SK-N-SH treated with all-trans-retinoic acid at 6 μM for 48 hours (cell line): ENCODE results near the gene PHF2.

Experiments used
- ATAC-seq: fragments of 200-7000 bp; cut with Tn5 transposase; 3 replicates; pipeline ENCODE4 v1.9.1; 2020; ENCODE audit warnings: mild to moderate bottlenecking, moderate library complexity
- ARNTL ChIP-seq: fragments of 450-650 bp; formaldehyde crosslinking; IDR thresholded peaks from 2 replicates; pipeline ENCODE4 v1.5.0; 2020; ENCODE audit warnings: low read depth, mild to moderate bottlenecking, moderate library complexity, borderline replicate concordance
- BACH2 ChIP-seq: fragments of 250-450 bp; sonication (Bioruptor Pico); IDR thresholded peaks from 2 replicates; pipeline ENCODE4 v1.9.0; 2021; ENCODE audit warnings: mild to moderate bottlenecking, borderline replicate concordance
- CSDC2 ChIP-seq: fragments of 250-450 bp; sonication (Bioruptor Pico); IDR thresholded peaks from 2 replicates; pipeline ENCODE4 v1.5.0; 2020; ENCODE audit warnings: mild to moderate bottlenecking, moderate library complexity
- ESRRG ChIP-seq: fragments of 250-450 bp; sonication (Bioruptor Pico); IDR thresholded peaks from 2 replicates; pipeline ENCODE4 v1.6.1; 2021; ENCODE audit warnings: mild to moderate bottlenecking
- ISL1 ChIP-seq: fragments of 250-450 bp; sonication (Bioruptor Pico); IDR thresholded peaks from 2 replicates; pipeline ENCODE4 v2.1.2; 2022; ENCODE audit warnings: mild to moderate bottlenecking, moderate library complexity
- OSR1 ChIP-seq: fragments of 250-450 bp; sonication (Bioruptor Pico); IDR thresholded peaks from 2 replicates; pipeline ENCODE4 v1.8.0; 2022; ENCODE audit warnings: moderate library complexity, mild to moderate bottlenecking, inconsistent platforms
- PPARA ChIP-seq: fragments of 250-450 bp; sonication (Bioruptor Pico); IDR thresholded peaks from 2 replicates; pipeline ENCODE4 v1.5.0; 2020; ENCODE audit warnings: mild to moderate bottlenecking, borderline replicate concordance
- TOX ChIP-seq: fragments of 250-450 bp; sonication (Bioruptor Pico); IDR thresholded peaks from 2 replicates; pipeline ENCODE4 v1.8.0; 2021; ENCODE audit warnings: mild to moderate bottlenecking, moderate library complexity, borderline replicate concordance
- ZC3H10 ChIP-seq: fragments of 250-450 bp; sonication (Bioruptor Pico); IDR thresholded peaks from 2 replicates; pipeline ENCODE4 v1.5.1; 2021; ENCODE audit warnings: mild to moderate bottlenecking, moderate library complexity
- ZFP3 ChIP-seq: fragments of 250-450 bp; sonication (Bioruptor Pico); IDR thresholded peaks from 2 replicates; pipeline ENCODE4 v1.5.0; 2020; ENCODE audit warnings: mild to moderate bottlenecking, moderate library complexity
- ZFP30 ChIP-seq: fragments of 450-650 bp; formaldehyde crosslinking; IDR thresholded peaks from 2 replicates; pipeline ENCODE4 v1.5.0; 2022; ENCODE audit warnings: mild to moderate bottlenecking, moderate library complexity
- ZNF565 ChIP-seq: fragments of 450-650 bp; formaldehyde crosslinking; conservative IDR thresholded peaks from 2 replicates; pipeline ENCODE4 v1.5.0; 2020; ENCODE audit warnings: low read depth, mild to moderate bottlenecking, moderate library complexity
- ZNF8 ChIP-seq: fragments of 450-650 bp; formaldehyde crosslinking; IDR thresholded peaks from 2 replicates; pipeline ENCODE4 v1.5.0; 2020; ENCODE audit warnings: mild to moderate bottlenecking, moderate library complexity
- TF ChIP-seq, protein P1 (sequence below): fragments of 250-450 bp; sonication (Bioruptor Pico); IDR thresholded peaks from 2 replicates; pipeline ENCODE4 v1.5.1; 2020; ENCODE audit warnings: low read depth, mild to moderate bottlenecking, moderate library complexity
- TF ChIP-seq, protein P2 (sequence below): fragments of 250-450 bp; sonication (Bioruptor Pico); IDR thresholded peaks from 2 replicates; pipeline ENCODE4 v1.8.0; 2020; ENCODE audit warnings: mild to moderate bottlenecking, moderate library complexity, borderline replicate concordance
- TF ChIP-seq, protein P3 (sequence below): fragments of 250-450 bp; sonication (Bioruptor Pico); IDR thresholded peaks from 2 replicates; pipeline ENCODE4 v1.5.0; 2020; ENCODE audit warnings: mild to moderate bottlenecking, moderate library complexity
- TF ChIP-seq, protein P4 (sequence below): fragments of 250-450 bp; sonication (Bioruptor Pico); IDR thresholded peaks from 2 replicates; pipeline ENCODE4 v1.5.1; 2021; ENCODE audit warnings: mild to moderate bottlenecking, moderate library complexity

PHF2 gene

DNA sequence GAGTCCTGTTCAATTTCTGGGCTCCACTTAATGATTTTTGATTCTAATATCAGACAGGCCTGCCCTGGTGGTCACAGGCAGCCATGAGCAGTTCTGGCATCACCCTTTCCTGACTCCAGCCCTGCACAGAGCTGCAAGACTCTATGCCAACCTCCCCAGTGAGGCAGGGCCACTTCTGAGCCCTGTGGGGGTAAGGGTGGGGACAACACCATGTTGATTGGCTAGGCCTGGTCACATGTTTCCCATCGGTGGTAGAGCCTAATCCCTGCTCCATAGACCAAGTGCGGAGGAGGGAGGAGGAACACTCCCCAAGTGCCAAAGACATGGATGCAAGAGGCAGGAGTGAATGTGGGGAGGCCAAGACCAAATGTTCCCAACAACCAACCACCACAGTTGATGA is 134.6 kb downstream of the PHF2 start:
- TF ChIP-seq ZNF565 (CRISPR knock-in tag) (no peak), ZC3H10 (no peak), ESRRG (CRISPR knock-in tag) (no peak), ARNTL (CRISPR knock-in tag) (no peak), ISL1 (no peak), ZFP30 (no peak), ZFP3 (CRISPR knock-in tag) (no peak)
- TF ChIP-seq, protein P1, sequence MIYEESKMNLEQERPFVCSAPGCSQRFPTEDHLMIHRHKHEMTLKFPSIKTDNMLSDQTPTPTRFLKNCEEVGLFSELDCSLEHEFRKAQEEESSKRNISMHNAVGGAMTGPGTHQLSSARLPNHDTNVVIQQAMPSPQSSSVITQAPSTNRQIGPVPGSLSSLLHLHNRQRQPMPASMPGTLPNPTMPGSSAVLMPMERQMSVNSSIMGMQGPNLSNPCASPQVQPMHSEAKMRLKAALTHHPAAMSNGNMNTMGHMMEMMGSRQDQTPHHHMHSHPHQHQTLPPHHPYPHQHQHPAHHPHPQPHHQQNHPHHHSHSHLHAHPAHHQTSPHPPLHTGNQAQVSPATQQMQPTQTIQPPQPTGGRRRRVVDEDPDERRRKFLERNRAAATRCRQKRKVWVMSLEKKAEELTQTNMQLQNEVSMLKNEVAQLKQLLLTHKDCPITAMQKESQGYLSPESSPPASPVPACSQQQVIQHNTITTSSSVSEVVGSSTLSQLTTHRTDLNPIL, result no peak
- TF ChIP-seq, protein P2, sequence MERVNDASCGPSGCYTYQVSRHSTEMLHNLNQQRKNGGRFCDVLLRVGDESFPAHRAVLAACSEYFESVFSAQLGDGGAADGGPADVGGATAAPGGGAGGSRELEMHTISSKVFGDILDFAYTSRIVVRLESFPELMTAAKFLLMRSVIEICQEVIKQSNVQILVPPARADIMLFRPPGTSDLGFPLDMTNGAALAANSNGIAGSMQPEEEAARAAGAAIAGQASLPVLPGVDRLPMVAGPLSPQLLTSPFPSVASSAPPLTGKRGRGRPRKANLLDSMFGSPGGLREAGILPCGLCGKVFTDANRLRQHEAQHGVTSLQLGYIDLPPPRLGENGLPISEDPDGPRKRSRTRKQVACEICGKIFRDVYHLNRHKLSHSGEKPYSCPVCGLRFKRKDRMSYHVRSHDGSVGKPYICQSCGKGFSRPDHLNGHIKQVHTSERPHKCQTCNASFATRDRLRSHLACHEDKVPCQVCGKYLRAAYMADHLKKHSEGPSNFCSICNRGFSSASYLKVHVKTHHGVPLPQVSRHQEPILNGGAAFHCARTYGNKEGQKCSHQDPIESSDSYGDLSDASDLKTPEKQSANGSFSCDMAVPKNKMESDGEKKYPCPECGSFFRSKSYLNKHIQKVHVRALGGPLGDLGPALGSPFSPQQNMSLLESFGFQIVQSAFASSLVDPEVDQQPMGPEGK, result no peak

DNA sequence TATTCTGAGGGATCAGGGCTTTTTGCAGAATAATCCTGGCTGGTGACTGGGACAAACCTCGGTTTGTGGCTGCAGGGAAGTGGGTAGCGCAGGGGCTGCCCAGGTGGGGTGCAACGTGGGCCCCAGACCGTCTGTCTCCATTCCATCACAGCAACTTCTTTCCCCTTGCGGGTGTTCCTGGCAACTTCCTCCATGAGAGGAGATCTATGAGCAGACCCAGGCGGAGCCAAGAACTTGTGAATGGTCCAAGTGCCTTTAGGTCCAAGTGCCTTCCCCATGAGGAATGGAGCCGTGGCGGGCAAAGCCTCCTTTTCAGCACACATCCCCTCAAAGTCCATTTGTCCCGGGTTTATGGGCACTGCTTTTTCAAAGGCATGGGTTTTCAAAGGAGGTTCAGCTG is 136.5 kb downstream of the PHF2 start:
- no peak for TF ChIP-seq BACH2 (CRISPR knock-in tag)
- no peak for TF ChIP-seq PPARA
- no peak for TF ChIP-seq CSDC2 (CRISPR knock-in tag)
- TF ChIP-seq, protein P2, result no peak
- TF ChIP-seq ESRRG (CRISPR knock-in tag), result no peak
- TF ChIP-seq ZNF8 (CRISPR knock-in tag), result no peak
- no peak for TF ChIP-seq TOX (CRISPR knock-in tag)
- TF ChIP-seq ZC3H10, result no peak
- TF ChIP-seq, protein P1, result no peak
- no peak for ATAC-seq

More for the DNA sequence above, 134.6 kb downstream of the PHF2 start:
- no peak for ATAC-seq

DNA sequence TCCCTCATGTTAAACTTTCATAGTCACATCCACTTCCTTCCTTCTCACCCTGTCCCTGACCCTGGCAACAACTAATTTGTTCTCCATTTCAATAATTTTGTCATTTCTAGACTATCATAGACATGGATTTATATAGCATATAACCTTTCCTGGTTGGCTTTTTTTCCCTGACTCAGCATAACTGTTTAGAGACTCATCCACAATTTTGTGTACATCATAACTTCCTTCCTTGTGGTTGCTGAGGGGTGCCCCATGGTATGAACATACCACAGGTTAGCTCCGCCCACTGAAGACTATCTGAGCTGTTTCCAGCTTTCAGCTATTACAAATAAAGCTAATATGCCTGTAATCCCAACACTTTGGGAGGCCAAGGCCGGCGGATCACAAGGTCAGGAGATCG is 137.3 kb downstream of the PHF2 start:
- ATAC-seq, result no peak
- TF ChIP-seq ESRRG (CRISPR knock-in tag) (no peak), ZNF565 (CRISPR knock-in tag) (no peak)
- TF ChIP-seq, protein P3, sequence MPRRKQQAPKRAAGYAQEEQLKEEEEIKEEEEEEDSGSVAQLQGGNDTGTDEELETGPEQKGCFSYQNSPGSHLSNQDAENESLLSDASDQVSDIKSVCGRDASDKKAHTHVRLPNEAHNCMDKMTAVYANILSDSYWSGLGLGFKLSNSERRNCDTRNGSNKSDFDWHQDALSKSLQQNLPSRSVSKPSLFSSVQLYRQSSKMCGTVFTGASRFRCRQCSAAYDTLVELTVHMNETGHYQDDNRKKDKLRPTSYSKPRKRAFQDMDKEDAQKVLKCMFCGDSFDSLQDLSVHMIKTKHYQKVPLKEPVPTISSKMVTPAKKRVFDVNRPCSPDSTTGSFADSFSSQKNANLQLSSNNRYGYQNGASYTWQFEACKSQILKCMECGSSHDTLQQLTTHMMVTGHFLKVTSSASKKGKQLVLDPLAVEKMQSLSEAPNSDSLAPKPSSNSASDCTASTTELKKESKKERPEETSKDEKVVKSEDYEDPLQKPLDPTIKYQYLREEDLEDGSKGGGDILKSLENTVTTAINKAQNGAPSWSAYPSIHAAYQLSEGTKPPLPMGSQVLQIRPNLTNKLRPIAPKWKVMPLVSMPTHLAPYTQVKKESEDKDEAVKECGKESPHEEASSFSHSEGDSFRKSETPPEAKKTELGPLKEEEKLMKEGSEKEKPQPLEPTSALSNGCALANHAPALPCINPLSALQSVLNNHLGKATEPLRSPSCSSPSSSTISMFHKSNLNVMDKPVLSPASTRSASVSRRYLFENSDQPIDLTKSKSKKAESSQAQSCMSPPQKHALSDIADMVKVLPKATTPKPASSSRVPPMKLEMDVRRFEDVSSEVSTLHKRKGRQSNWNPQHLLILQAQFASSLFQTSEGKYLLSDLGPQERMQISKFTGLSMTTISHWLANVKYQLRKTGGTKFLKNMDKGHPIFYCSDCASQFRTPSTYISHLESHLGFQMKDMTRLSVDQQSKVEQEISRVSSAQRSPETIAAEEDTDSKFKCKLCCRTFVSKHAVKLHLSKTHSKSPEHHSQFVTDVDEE, result no peak
- TF ChIP-seq, all 23 proteins: peak for 0

DNA sequence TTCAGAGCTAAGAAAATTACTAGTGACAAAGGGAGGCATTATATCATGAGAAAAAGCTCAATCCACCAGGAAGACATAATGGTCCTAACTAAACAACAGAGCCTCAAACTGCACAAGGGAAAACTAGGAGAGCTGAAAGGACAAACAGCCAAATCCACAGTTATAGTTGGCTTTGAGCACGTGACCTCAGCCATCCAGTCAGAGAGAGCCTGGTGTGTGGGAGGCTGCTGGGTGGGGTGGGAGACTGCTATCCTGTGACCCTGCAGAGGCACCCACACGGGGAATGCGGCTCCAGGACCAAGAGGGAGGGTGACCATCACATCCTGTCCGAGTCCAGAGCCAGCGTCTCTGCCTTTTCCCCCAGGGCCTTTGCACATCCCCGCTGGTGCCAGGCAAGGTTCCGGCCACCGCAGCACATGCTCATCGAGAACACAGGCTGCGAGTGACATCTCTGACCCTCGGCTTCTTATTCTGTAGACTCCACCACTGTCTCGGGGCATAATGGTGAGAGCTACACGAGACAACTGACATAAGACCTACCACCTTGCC is 145.1 kb downstream of the PHF2 start:
- no peak for ATAC-seq

More for the DNA sequence above, 145.1 kb downstream of the PHF2 start:
- TF ChIP-seq ISL1, result no peak
- TF ChIP-seq ZNF8 (CRISPR knock-in tag), result no peak
- no peak for TF ChIP-seq ZFP3 (CRISPR knock-in tag)
- TF ChIP-seq TOX (CRISPR knock-in tag), result no peak
- TF ChIP-seq, protein P4, sequence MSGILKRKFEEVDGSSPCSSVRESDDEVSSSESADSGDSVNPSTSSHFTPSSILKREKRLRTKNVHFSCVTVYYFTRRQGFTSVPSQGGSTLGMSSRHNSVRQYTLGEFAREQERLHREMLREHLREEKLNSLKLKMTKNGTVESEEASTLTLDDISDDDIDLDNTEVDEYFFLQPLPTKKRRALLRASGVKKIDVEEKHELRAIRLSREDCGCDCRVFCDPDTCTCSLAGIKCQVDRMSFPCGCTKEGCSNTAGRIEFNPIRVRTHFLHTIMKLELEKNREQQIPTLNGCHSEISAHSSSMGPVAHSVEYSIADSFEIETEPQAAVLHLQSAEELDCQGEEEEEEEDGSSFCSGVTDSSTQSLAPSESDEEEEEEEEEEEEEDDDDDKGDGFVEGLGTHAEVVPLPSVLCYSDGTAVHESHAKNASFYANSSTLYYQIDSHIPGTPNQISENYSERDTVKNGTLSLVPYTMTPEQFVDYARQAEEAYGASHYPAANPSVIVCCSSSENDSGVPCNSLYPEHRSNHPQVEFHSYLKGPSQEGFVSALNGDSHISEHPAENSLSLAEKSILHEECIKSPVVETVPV (CRISPR knock-in tag), result no peak
- TF ChIP-seq BACH2 (CRISPR knock-in tag), result no peak
- TF ChIP-seq OSR1 (CRISPR knock-in tag), result no peak
- TF ChIP-seq, protein P3, result no peak
